ENCODE data around the gene KIRREL2.

Gene KIRREL2

GRCh38 chr19:35868172-35868822 is 11.6 kb downstream of the KIRREL2 start, which contains the start of gene APLP1:
TSS of gene APLP1 (plus strand) at chr19:35868574. CDS start at chr19:35868637, 63 bp downstream.
- CTCF ChIA-PET: interaction anchor here (0.6 to 3.2 kb wide), 9 partner anchors 9 to 371 kb away, joined by 3 to 12 read pairs (median 4); partner anchors contain the start of gene NPHS1
- peaks cover 16% of the 10 kb centered on the region for H3K4me1 ChIP-seq (ENCODE audit: control insufficient read depth, insufficient read depth, low read length)
- POLR2A ChIA-PET: interaction anchor here (0.6 to 2.8 kb wide), 8 partner anchors 11 to 146 kb away, joined by 3 to 25 read pairs (median 4); partner anchors contain the start of gene ALKBH6
- no peaks in the 10 kb centered on the region for H3K9me3 ChIP-seq (ENCODE audit: control insufficient read depth, insufficient read depth, low read depth, low read length)
- peak within 1 kb of the TSS; percentile 27 for H3K4me3 ChIP-seq (ENCODE audit: low read depth, low read length)
- H3K27ac ChIP-seq (ENCODE audit: extremely low read depth, low read depth, low read length): peak within 1 kb of the TSS; percentile 34; the same call in 1 of the 2 replicates
- peaks cover 0 to 4% of the 10 kb centered on the region in 2 experiments; a peak in 1 of 3 replicates for H3K36me3 ChIP-seq (ENCODE audit: control insufficient read depth in 2 of 2, insufficient read depth in 1 of 2, low read length in 2 of 2)
- TF ChIP-seq ZNF335 (tag by site-specific recombination; conservative IDR thresholded peaks at IDR 0.05): peak; percentile 87
- TF ChIP-seq KLF7 (tag by site-specific recombination; IDR thresholded peaks at IDR 0.05; ENCODE audit: borderline replicate concordance): 0 out of 2 replicates have a peak, but pooled peaks have one; percentile 5
- TF ChIP-seq ZNF596 (tag by site-specific recombination; IDR thresholded peaks at IDR 0.05): no peak
- TF ChIP-seq ZNF324 (tag by site-specific recombination; IDR thresholded peaks at IDR 0.05): no peak
- TF ChIP-seq ZNF768 (tag by site-specific recombination; IDR thresholded peaks at IDR 0.05): no peak
- no peak for TF ChIP-seq KLF8 (tag by site-specific recombination; IDR thresholded peaks at IDR 0.05)
- no peak for TF ChIP-seq ZNF214 (tag by site-specific recombination; IDR thresholded peaks at IDR 0.05; ENCODE audit: borderline replicate concordance)
- peak; percentile 84 for TF ChIP-seq ZBTB8A (tag by site-specific recombination; IDR thresholded peaks at IDR 0.05)
- TF ChIP-seq IKZF3 (tag by site-specific recombination; IDR thresholded peaks at IDR 0.05): peak; percentile 48
- no peak for TF ChIP-seq ZBTB1 (tag by site-specific recombination; IDR thresholded peaks at IDR 0.05)
- no peak for TF ChIP-seq ZNF174 (tag by site-specific recombination; IDR thresholded peaks at IDR 0.05)
- TF ChIP-seq GLIS1 (tag by site-specific recombination; IDR thresholded peaks at IDR 0.05): 0 out of 2 replicates have a peak, but pooled peaks have one; percentile 13
- TF ChIP-seq KLF9 (tag by site-specific recombination; IDR thresholded peaks at IDR 0.05; ENCODE audit: low read depth): peak; percentile 47; the same call in 1 of the 2 replicates
- no peak for TF ChIP-seq ZBTB7A (tag by site-specific recombination; IDR thresholded peaks at IDR 0.05; ENCODE audit: low read depth)
- TF ChIP-seq ZSCAN4 (tag by site-specific recombination; IDR thresholded peaks at IDR 0.05): no peak
- TF ChIP-seq SP2 (tag by site-specific recombination; IDR thresholded peaks at IDR 0.05): peak; percentile 62
- TF ChIP-seq PATZ1 (tag by site-specific recombination; IDR thresholded peaks at IDR 0.05): peak; percentile 7; the same call in 1 of the 2 replicates
- 0 out of 2 replicates have a peak, but pooled peaks have one; percentile 22 for TF ChIP-seq WT1 (tag by site-specific recombination; IDR thresholded peaks at IDR 0.05)
- peak; percentile 27; the same call in 1 of the 2 replicates for TF ChIP-seq ZBTB17 (tag by site-specific recombination; IDR thresholded peaks at IDR 0.05)
- TF ChIP-seq SP3 (tag by site-specific recombination; IDR thresholded peaks at IDR 0.05): peak; percentile 60
- TF ChIP-seq ZNF488 (tag by site-specific recombination; IDR thresholded peaks at IDR 0.05): no peak
- peak; percentile 69; the same call in 1 of the 2 replicates for TF ChIP-seq ZNF16 (tag by site-specific recombination; IDR thresholded peaks at IDR 0.05; ENCODE audit: low read depth)
- peak; percentile 52 for TF ChIP-seq ZBTB26 (tag by site-specific recombination; optimal IDR thresholded peaks at IDR 0.05)
- TF ChIP-seq ZNF670 (tag by site-specific recombination; IDR thresholded peaks at IDR 0.05; ENCODE audit: low read depth): no peak
- peak; percentile 69; the same call in 1 of the 2 replicates for TF ChIP-seq KLF1 (tag by site-specific recombination; IDR thresholded peaks at IDR 0.05)
- peak; percentile 78; the same call in 1 of the 2 replicates for TF ChIP-seq ZNF692 (tag by site-specific recombination; IDR thresholded peaks at IDR 0.05)
- 0 out of 2 replicates have a peak, but pooled peaks have one; percentile 58 for TF ChIP-seq ZSCAN30 (tag by site-specific recombination; IDR thresholded peaks at IDR 0.05)
- peak; percentile 50 for TF ChIP-seq ZNF394 (tag by site-specific recombination; IDR thresholded peaks at IDR 0.05; ENCODE audit: borderline replicate concordance)
- no peak for TF ChIP-seq GLI4 (tag by site-specific recombination; IDR thresholded peaks at IDR 0.05)
- TF ChIP-seq ZNF600 (tag by site-specific recombination; IDR thresholded peaks at IDR 0.05): peak; percentile 78; the same call in 1 of the 2 replicates
- TF ChIP-seq BCL11B (tag by site-specific recombination; IDR thresholded peaks at IDR 0.05; ENCODE audit: low read depth): no peak

All from HEK293 (cell line).